HG02884 (cell line): ENCODE data around the gene TEN1.
A peak's percentile ranks its signal among the peaks of the same experiment; 100 is the strongest.
"Not testable (repeated sequence)": the region's sequence is repeated elsewhere in the genome, so short reads cannot be mapped to it uniquely, and the experiment has no call there.

ENCODE experiments used
- ATAC-seq: cut with Tn5 transposase; IDR thresholded peaks from one replicate; pipeline ENCODE4 v1.9.1; 2021; ENCODE audit warnings: mild to moderate bottlenecking, moderate library complexity; ENCODE audit not compliant: unreplicated experiment

TEN1 gene

GRCh38 chr17:75978938-75979704 is at the start of gene TEN1, which contains the start of gene ACOX1:
Gene TEN1, plus strand, starts transcription at chr17:75979240. Its CDS starts 6,953 bp downstream, at chr17:75986193.
Gene ACOX1, minus strand, starts transcription at chr17:75979166. Its CDS starts 93 bp downstream, at chr17:75979073.
- peak; percentile 85 for ATAC-seq

DNA sequence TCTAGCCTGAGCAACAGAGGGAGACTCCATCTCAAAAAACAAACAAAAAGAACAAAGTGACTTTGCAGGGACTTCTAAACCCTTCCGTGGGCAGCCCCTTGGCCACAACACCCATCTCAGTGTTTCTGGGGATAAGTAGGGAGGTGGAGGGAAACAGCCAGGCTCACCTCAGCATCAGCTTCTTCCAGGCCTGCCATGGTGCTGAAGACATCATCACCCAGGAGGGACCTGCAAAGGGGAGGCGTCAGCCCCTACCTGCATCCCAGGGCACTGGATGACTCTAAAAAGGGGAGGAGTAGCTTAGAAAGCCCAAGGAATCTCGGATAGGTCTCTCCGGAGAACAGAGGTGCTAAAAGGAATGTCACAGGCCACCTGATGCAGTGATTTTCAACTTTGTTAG is 48.0 kb upstream of the TEN1 start:
- ATAC-seq = no peak

DNA sequence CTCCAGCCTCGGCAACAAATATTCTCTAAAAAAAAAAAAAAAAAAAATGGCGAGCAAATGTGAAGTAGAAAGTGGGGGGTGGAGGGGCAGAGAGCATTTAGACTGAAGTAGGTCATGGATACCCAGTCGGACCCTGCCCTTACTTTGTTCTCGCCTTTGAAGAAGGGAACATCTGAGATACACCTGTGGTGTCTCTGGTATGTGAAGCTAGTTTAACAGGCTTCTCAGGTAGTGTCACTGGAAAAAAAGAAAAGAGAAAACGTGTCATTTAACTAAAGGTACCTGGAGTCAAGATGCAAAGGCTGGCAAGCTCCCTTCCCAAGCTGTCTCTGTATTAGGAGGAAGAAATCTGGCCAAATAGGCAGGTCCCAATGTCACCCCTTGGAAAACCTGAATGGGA is 46.2 kb upstream of the TEN1 start:
- ATAC-seq = no peak

DNA sequence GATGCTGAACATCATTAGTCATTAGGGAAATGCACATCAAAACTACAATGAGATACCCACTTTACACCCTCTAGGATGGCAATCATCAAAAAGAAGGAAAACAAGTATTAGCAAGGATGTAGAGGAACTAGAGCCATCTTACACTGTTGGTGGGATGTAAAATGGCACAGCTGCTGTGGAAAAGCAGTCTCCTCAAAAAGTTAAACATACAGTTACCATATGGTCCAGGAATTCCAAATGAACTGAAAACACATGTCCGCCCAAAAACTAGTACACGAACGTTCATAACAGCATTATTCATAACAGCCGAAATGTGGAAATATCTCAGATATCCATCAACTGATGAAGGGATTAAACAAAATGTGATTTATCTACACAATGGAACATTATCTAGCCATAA is 45.2 kb upstream of the TEN1 start:
- no peak for ATAC-seq

GRCh38 chr17:75937652-75938051 is 41.4 kb upstream of the TEN1 start:
- ATAC-seq = no peak

GRCh38 chr17:75940727-75941441 is 38.2 kb upstream of the TEN1 start, which contains the start of gene FBF1:
Gene FBF1, minus strand, starts transcription at chr17:75941042. Its CDS starts 2,893 bp downstream, at chr17:75938149.
- ATAC-seq = peak; percentile 92

- no peak for ATAC-seq
Observed at GRCh38 chr17:75941442-75941819, 37.6 kb upstream of the TEN1 start.

GRCh38 chr17:75942473-75942872 is 36.6 kb upstream of the TEN1 start:
- no peak for ATAC-seq

DNA sequence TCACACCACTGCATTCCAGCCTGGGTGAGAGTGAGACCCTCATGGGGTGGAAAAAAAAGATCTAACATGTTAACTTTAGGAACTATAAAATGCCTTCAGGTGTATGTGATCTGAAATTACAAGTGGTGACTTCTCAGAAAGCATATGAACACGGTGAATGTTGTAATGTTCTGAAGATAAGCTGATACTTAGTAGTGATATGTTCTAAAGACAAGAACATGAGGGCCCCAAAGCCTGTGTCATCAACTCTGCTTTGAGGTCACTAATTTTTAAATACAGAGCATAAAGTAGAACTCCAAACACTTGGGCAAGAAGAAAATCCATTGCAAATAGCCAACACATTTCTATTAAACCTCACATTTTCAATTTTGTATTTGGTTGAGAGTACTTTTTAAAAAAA is 35.5 kb upstream of the TEN1 start:
- no peak for ATAC-seq

DNA sequence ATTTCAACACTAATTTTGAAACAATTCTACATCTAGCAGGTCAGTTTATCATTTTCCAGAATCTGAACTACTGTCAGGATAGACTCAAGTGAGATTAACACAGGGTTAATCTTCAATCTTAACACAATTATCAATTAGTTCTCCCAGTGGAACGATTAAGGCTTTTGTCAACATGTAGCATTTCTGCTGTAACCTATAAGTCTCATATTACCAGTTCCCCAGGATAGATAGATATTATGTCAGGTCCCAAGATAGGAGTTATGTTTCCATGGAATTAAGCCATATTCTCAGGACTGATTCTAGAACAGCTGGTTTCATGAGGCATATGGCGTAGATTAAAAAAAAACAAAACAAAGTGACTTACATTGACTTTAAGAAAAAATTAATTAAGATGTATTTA is 33.8 kb upstream of the TEN1 start:
- no peak for ATAC-seq

- no peak for ATAC-seq
Observed at GRCh38 chr17:75950421-75950820, 28.6 kb upstream of the TEN1 start.

GRCh38 chr17:75950855-75951554 is 28.0 kb upstream of the TEN1 start:
- ATAC-seq = no peak

- no peak for ATAC-seq
Observed at GRCh38 chr17:75959051-75959838, 19.8 kb upstream of the TEN1 start.

GRCh38 chr17:75959839-75960511 is 19.1 kb upstream of the TEN1 start:
- ATAC-seq = no peak

- no peak for ATAC-seq
Observed at GRCh38 chr17:75965468-75965867, 13.6 kb upstream of the TEN1 start.

- ATAC-seq = not testable (repeated sequence)
Observed at GRCh38 chr17:75969044-75969443, 10.0 kb upstream of the TEN1 start.

DNA sequence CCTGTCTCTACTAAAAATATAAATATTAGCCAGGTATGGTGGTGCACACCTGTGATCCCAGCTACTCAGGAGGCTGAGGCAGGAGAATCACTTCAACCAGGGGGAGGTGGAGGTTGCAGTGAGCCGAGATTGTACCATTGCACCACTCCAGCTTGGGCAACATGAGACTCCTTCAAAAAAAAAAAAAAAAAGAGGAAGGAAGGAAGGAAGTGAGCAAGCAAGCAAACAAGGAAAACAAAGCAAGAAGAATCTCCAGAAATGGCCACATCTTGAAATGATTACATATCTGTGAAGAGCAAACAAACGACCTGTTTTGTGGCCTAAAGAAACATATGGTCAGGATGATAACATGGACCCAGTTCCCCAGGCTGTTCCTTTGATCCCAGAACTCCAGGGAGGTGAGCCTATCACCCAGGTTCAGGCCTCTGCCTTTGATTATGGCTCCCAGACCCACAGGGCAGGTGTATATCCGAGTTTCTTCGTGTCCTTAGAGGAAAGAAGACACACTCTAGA is 9.0 kb upstream of the TEN1 start:
- no peak for ATAC-seq

- ATAC-seq = no peak
Observed at GRCh38 chr17:75970626-75971025, 8.4 kb upstream of the TEN1 start.

- not testable (repeated sequence) for ATAC-seq
Observed at GRCh38 chr17:75975187-75975586, 3.9 kb upstream of the TEN1 start.

- ATAC-seq = no peak
Observed at GRCh38 chr17:75975757-75976174, 3.3 kb upstream of the TEN1 start.
